ENCODE data around the gene PVRIG.
A peak's percentile ranks its signal among the peaks of the same experiment; 100 is the strongest.
"Not testable (repeated sequence)": the region's sequence is repeated elsewhere in the genome, so short reads cannot be mapped to it uniquely, and the experiment has no call there.

PVRIG gene

GRCh38 chr7:100195901-100196322 is 23.8 kb upstream of the PVRIG start:
- DNase-seq, result not testable (repeated sequence)

- no peak for DNase-seq
Observed at GRCh38 chr7:100198266-100198665, 21.5 kb upstream of the PVRIG start.

DNA sequence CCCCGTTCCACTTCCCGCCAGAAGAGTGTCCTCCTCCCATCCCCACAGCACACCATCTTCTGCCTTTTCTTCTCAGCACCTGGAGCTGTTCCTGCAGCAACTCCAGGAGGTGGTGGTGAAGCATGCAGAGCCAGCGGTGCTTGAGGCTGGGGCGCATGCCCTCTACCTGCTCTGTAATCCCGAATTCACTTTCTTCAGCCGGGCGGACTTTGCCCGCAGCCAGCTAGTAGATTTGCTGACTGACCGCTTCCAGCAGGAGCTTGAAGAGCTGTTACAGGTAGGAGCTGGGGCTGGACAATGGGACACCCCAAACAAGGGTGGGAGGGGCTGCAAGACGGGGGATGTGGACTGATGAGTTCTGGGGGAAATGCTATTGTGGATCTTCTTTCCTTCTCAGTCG is 19.1 kb upstream of the PVRIG start:
- DNase-seq, result no peak

GRCh38 chr7:100204454-100204853 is 15.3 kb upstream of the PVRIG start:
- no peak for DNase-seq

DNA sequence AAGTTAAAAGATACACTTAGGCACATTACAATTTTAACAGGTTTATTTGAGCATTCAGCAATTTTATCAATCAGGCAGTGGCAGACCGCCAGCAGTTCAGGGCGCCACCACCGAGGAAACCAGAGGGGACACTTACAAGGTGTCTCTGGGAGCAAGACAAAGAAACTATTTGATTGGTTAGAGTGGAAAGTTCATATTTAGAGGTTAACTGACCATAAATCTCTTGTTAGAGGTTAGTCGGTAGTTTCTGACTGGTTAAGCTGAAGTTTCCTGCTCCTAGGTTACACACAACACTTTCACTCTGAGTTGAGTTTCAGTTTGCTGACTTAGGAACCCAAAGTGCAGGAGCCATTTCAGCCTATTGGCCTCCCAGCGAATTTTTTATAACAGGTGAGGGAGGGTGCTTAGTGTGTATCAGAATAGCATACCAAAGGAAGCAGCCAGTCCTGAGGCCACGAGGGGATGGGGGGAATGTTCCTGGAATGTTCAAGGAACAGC is 10.8 kb upstream of the PVRIG start:
- DNase-seq, result no peak

GRCh38 chr7:100209493-100209892 is 10.3 kb upstream of the PVRIG start:
- no peak for DNase-seq

DNA sequence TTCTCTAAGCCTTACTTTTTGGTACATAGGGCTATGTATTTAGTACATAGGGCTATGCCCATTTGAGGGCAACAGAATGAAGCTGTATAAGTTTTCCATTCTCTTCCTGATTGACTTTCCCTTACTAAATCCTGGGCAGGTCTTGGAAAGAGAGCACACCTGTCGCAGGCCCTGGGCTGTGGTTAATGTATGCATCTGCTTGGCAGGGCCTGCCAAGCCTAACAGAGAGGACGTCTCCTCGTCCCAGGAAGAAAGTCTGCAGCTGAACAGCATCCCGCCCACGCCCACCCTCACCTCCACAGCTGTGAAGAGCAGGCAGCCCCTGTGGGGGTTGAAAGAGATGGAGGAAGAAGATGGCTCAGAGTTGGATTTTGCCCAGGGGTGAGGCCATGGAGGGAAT is 8.9 kb upstream of the PVRIG start:
- no peak for DNase-seq

- DNase-seq, result no peak
Observed at GRCh38 chr7:100211342-100211780, 8.4 kb upstream of the PVRIG start.

GRCh38 chr7:100212631-100213286 is 7.0 kb upstream of the PVRIG start:
- no peak for DNase-seq

DNA sequence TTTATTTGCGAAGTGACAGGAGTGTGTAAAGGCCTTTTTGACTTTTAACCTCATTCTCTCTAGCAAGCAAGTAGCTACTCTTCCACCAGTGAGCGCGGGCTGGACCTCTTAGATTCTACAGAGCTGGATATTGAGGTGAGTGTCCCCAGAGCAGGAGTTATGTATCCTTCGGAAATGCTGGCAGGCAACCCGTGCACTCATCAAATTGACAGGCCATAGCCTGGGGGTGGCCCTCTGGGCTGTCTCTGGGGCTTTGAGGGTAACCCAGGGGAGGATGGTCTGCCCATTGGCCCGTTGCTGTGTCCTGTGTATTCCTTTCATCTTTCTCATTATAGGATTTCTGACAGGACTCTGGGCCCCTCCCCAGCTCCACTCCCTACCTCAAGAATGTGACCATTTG is 6.1 kb upstream of the PVRIG start:
- no peak for DNase-seq

- DNase-seq, result not testable (repeated sequence)
Observed at GRCh38 chr7:100214356-100214755, 5.4 kb upstream of the PVRIG start.

DNA sequence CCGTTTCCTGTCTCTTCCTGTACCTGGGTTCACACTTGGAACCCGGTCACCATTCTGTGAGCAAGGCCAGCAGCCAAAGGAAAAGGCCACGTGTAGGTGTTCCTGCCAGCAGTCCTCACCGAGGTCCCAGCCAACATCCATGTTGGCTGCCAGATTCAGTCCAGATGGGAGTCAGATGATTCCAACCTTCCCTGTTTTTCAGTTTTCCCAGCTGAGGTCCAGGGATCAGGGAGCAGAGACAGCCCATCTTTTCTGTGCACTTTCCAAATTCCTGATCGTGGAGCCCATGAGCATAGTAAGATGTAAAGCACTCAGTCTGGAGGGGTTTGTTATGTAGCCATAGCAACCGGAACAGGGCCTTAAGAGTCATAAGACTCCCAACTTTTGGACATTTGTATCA is 3.9 kb upstream of the PVRIG start:
- no peak for DNase-seq

DNA sequence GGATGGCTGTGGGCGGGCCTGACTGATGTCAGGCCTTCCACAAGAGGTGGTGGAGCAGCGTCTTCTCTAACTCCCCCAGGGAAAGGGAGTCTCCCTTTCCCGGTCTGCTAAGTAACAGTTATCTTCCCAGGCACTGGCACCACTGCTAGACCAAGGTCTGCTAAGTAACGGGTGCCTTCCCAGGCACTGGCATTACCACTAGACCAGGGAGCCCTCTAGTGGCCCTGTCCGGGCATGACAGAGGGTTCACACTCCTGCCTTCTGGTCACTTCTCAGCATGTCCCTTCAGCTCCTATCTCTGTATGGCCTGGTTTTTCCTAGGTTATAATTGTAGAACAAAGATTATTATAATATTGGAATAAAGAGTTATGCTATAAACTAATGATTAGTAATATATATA is 1.8 kb upstream of the PVRIG start:
- DNase-seq, result peak; percentile 52

- no peak for DNase-seq
Observed at GRCh38 chr7:100219271-100219737, 445 bp upstream of the PVRIG start.

DNA sequence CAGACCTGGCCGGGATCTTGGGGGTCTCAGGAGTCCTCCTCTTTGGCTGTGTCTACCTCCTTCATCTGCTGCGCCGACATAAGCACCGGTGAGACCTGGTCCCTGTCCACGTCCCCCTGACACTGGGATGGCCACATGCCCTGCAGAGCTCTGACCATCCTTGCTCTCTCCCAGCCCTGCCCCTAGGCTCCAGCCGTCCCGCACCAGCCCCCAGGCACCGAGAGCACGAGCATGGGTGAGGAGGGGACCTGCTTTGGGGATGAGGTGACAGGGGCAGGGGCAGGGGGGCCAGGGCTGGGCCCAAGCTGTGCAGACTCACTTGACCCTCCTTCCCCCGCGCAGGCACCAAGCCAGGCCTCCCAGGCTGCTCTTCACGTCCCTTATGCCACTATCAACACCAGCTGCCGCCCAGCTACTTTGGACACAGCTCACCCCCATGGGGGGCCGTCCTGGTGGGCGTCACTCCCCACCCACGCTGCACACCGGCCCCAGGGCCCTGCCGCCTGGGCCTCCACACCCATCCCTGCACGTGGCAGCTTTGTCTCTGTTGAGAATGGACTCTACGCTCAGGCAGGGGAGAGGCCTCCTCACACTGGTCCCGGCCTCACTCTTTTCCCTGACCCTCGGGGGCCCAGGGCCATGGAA is 959 bp downstream of the PVRIG start:
- DNase-seq, result no peak

DNA sequence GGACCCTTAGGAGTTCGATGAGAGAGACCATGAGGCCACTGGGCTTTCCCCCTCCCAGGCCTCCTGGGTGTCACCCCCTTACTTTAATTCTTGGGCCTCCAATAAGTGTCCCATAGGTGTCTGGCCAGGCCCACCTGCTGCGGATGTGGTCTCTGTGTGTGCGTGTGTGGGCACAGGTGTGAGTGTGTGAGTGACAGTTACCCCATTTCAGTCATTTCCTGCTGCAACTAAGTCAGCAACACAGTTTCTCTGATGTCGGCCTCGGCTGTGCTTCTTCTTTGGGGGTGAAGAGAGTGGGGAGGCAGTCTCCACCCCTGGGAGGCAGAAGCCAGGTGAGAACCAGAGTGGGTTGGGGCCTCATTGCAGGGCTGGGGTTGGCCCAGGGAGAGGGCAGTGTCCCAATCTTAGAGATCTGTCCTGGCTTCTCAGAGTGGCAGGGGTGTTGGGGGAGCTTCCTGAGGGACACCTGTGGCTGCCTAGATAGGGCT is 1.5 kb downstream of the PVRIG start:
- no peak for DNase-seq

DNA sequence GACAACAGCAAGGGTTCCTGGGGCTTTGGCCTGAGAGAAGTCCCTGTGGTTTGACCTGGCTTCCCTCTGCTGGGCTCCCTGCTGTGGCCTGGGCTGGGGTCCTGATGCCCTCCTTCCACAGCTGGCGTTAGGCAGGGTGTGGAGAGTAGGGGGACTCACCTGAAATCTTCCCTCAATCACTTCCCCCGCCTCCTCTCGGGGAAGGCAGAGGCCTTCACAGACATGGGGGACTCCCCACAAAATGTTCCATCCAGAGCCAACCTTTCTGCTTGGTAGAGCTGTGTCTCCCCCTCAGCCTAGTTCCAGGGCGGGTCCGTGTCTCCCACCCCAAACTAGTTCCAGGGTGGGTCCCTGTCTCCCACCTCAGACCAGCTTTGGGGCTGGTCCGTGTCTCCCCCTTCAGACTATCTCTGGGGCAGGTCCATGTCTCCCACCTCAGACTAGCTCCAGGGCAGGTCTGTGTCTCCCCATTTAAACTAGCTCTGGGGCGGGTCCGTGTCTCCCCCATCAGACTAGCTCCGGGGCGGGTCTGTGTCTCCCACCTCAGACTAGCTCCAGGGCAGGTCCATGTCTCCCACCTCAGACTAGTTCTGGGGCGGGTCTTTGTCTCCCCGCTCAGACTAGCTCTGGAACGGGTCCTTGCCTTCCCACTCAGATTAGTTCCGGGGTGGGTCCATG is 2.2 kb downstream of the PVRIG start:
- no peak for DNase-seq

- DNase-seq, result no peak
Observed at GRCh38 chr7:100222445-100223132, 2.8 kb downstream of the PVRIG start.

DNA sequence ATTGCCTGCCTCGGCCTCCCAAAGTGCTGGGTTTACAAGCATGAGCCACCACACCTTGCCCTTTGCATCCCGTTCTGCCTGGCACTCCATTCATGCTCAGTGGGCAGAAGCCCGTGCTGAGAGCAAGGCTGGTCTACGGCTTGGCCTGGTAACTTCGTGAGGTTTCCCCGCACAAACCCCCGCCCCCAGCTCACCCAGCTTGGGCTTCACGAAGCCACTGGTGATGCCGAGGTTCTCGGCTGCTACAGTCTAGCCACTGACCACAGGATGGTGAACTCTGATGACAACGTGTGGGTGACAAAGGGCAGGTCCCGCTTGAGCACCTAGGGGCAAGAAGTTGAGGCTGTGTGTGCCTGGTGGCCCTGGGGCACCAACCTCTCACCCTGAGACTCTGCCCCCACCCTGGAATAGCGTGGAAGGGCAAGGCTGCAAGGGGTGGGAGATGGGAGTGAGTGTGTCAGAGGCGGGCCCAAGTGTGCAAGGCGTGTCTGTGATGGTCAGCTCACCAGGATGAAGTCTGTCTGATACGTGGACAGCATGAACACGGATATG is 3.7 kb downstream of the PVRIG start:
- not testable (repeated sequence) for DNase-seq

DNA sequence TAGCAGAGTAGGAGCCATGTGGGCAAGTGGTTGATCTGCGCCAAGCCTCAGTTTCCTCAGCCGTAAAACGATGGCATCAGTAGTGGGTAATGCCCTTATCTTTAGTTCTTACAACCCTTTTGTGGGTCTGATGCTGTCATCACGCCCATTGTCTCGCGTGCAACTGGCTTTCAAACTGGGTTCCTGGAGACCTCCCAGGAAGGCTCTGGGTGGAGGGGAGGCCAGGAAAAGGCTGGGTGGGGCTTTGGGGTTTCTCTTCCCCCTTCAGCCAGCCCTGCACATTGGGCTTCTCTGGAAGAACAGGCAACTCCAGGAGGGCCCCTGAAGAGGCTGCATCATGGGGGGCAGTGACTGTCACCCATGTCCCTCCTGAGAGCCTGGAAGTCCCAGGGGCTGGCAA is 5.1 kb downstream of the PVRIG start:
- DNase-seq, result not testable (repeated sequence)

DNA sequence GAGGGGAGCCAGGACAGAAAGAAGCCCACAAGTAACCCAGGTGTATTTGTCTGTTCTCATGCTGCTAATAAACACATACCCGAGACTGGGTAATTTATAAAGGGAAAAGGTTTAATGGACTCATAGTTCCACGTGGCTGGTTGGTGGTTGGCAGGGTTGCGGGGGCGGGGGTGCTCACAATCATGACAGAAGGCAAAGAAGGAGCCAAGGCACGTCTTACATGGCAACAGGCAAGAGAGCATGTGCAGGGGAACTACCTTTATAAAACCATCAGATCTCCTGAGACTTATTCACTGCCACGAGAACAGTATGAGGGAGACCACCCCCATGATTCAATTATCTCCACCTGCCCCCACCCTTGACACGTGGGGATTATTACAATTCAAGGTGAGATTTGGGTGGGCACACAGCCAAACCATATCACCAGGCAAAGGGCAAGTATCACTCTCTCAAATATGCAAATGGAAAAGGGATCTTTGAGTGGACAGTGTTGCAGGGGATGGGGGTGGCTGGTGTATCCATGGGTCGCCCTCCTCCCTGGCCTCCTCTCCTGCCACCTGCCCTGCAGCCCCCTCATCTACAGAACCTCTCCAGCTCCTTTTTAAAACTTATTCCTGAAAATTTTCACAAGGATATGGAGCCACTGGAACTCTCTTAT is 15.0 kb downstream of the PVRIG start:
- not testable (repeated sequence) for DNase-seq

DNA sequence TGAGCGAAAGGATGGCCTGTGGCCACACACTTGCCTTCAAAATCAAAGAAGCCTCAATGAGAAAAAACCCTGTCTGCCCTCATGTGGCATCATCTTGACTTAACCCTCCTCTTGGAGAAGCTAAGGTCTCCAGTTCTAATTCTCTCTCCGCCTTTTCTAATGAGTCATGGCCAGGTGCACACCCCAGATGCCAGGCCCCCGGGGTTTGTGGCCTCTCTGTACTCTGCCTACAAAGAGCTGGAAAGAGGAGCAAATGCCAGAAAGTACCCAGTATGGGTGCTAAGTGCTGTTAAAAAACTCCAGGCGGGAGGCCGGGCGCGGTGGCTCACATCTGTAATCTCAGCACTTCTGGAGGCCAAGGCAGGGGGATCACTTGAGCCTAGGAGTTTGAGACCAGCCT is 20.2 kb downstream of the PVRIG start:
- not testable (repeated sequence) for DNase-seq
